ENCODE data around the gene PPARGC1A. TPM values are rescaled to one million over a fixed set of nuclear protein-coding genes. Genes with fewer than 3 reads are reported as not detected.
A peak's percentile ranks its signal among the peaks of the same experiment; 100 is the strongest.

The PPARGC1A gene
- total and polyA plus RNA-seq, 2 of the 13 experiments (the other 11 are each of a cell fraction or from before 2014, with no cell fraction given): 20.7 to 37.3 TPM

- TF ChIP-seq NFE2 (CRISPR knock-in tag; IDR thresholded peaks at IDR 0.05): no peak
- TF ChIP-seq, protein P1, sequence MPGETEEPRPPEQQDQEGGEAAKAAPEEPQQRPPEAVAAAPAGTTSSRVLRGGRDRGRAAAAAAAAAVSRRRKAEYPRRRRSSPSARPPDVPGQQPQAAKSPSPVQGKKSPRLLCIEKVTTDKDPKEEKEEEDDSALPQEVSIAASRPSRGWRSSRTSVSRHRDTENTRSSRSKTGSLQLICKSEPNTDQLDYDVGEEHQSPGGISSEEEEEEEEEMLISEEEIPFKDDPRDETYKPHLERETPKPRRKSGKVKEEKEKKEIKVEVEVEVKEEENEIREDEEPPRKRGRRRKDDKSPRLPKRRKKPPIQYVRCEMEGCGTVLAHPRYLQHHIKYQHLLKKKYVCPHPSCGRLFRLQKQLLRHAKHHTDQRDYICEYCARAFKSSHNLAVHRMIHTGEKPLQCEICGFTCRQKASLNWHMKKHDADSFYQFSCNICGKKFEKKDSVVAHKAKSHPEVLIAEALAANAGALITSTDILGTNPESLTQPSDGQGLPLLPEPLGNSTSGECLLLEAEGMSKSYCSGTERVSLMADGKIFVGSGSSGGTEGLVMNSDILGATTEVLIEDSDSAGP (CRISPR knock-in tag; IDR thresholded peaks at IDR 0.05; ENCODE audit: borderline replicate concordance): no peak
- TF ChIP-seq, protein P2, sequence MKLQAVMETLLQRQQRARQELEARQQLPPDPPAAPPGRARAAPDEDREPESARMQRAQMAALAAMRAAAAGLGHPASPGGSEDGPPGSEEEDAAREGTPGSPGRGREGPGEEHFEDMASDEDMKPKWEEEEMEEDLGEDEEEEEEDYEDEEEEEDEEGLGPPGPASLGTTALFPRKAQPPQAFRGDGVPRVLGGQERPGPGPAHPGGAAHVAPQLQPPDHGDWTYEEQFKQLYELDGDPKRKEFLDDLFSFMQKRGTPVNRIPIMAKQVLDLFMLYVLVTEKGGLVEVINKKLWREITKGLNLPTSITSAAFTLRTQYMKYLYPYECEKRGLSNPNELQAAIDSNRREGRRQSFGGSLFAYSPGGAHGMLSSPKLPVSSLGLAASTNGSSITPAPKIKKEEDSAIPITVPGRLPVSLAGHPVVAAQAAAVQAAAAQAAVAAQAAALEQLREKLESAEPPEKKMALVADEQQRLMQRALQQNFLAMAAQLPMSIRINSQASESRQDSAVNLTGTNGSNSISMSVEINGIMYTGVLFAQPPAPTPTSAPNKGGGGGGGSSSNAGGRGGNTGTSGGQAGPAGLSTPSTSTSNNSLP (IDR thresholded peaks at IDR 0.05; ENCODE audit: low read depth, low read length): peak; percentile 41; the same call in 1 of the 2 replicates
- TF ChIP-seq JUNB (CRISPR knock-in tag; IDR thresholded peaks at IDR 0.05; ENCODE audit: borderline replicate concordance): peak; percentile 29; the same call in 1 of the 2 replicates
- TF ChIP-seq RARA (CRISPR knock-in tag; IDR thresholded peaks at IDR 0.05): peak; percentile 78
- TF ChIP-seq CBX5 (CRISPR knock-in tag; IDR thresholded peaks at IDR 0.05; ENCODE audit: borderline replicate concordance): peak; percentile 91; the same call in 1 of the 2 replicates
- TF ChIP-seq, protein P3, sequence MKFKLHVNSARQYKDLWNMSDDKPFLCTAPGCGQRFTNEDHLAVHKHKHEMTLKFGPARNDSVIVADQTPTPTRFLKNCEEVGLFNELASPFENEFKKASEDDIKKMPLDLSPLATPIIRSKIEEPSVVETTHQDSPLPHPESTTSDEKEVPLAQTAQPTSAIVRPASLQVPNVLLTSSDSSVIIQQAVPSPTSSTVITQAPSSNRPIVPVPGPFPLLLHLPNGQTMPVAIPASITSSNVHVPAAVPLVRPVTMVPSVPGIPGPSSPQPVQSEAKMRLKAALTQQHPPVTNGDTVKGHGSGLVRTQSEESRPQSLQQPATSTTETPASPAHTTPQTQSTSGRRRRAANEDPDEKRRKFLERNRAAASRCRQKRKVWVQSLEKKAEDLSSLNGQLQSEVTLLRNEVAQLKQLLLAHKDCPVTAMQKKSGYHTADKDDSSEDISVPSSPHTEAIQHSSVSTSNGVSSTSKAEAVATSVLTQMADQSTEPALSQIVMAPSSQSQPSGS (CRISPR knock-in tag; IDR thresholded peaks at IDR 0.05): peak; percentile 77
- TF ChIP-seq TRIM24 (CRISPR knock-in tag; IDR thresholded peaks at IDR 0.05): peak; percentile 79
- TF ChIP-seq DNMT3B (CRISPR knock-in tag; conservative IDR thresholded peaks at IDR 0.05): 0 out of 2 replicates have a peak, but pooled peaks have one; percentile 66
- TF ChIP-seq HNRNPL (IDR thresholded peaks at IDR 0.05; ENCODE audit: low read depth, low read length): no peak
- no peak for TF ChIP-seq ZNF318 (CRISPR knock-in tag; IDR thresholded peaks at IDR 0.05)
- peak; percentile 48; the same call in 1 of the 2 replicates for TF ChIP-seq ZFP90 (CRISPR knock-in tag; IDR thresholded peaks at IDR 0.05; ENCODE audit: borderline replicate concordance)
These were observed 8.8 kb downstream of the PPARGC1A start (continued) for GRCh38 chr4:23881052-23881501.

All from HepG2 (cell line).